Aorta (tissue), 5 donors: ENCODE data around the gene CD48. TPM values are rescaled to one million over a fixed set of nuclear protein-coding genes. Genes with fewer than 3 reads are reported as not detected.
"Not testable (repeated sequence)": the region's sequence is repeated elsewhere in the genome, so short reads cannot be mapped to it uniquely, and the experiment has no call there.

Experiments used
- ATAC-seq: fragments of 200-7000 bp; cut with Tn5 transposase; one replicate; pipeline ENCODE4 v1.9.1; 2022; ENCODE audit warnings: moderate library complexity; ENCODE audit not compliant: low FRiP score
- DNase-seq, 2 donors: peaks; one replicate each; pipeline ENCODE4 v3.0.0-alpha.2; 2020
- H3K27ac ChIP-seq, 2 donors: one replicate each; pipeline ENCODE4 v1.5.1; 2013; ENCODE audit warnings: low read length in 2 of 2, mild to moderate bottlenecking in 2 of 2, moderate library complexity in 2 of 2, control low read depth in 1 of 2, inconsistent platforms in 1 of 2, low read depth in 1 of 2
- H3K27me3 ChIP-seq, 2 donors: one replicate each; pipeline ENCODE4 v1.6.1; 2013; ENCODE audit warnings: control low read depth in 1 of 2, low read length in 1 of 2, mild to moderate bottlenecking in 1 of 2, moderate library complexity in 1 of 2; ENCODE audit not compliant: insufficient read depth in 2 of 2, control insufficient read depth in 1 of 2
- H3K36me3 ChIP-seq, 2 donors: one replicate each; pipeline ENCODE4 v1.6.1; 2013; ENCODE audit warnings: control low read depth in 1 of 2, low read length in 1 of 2, mild to moderate bottlenecking in 1 of 2; ENCODE audit not compliant: insufficient read depth in 2 of 2, control insufficient read depth in 1 of 2
- H3K4me1 ChIP-seq, 2 donors: one replicate each; pipeline ENCODE4 v1.6.1; 2013; ENCODE audit warnings: low read length in 2 of 2, control low read depth in 1 of 2, mild to moderate bottlenecking in 1 of 2, moderate library complexity in 1 of 2; ENCODE audit not compliant: insufficient read depth in 2 of 2, control insufficient read depth in 1 of 2
- H3K4me3 ChIP-seq, 2 donors: one replicate each; pipeline ENCODE4 v1.5.1; 2013; ENCODE audit warnings: low read length in 2 of 2, control low read depth in 1 of 2, mild to moderate bottlenecking in 1 of 2
- H3K9me3 ChIP-seq: one replicate; pipeline ENCODE4 v1.6.1; 2013; ENCODE audit warnings: mild to moderate bottlenecking, low read length; ENCODE audit not compliant: control insufficient read depth
- WGBS, 2 donors: extraction: QIAGEN DNeasy Blood & Tissue Kit; methylation state at CpG; one replicate each; pipeline ENCODE4 v1.1.7; 2013; 5-methylcytosine and 5-hydroxymethylcytosine counted together
- intact Hi-C, 2 donors: fragments of 100-400 bp; cut with DNase I; formaldehyde crosslinking; loops; one replicate each; pipeline versions ENCODE4 v1.14.2 to v1.15.0; 2022
- polyA plus RNA-seq, 2 donors: library from polyadenylated mRNA; stranded (reverse); fragments of 200-250 nt; gene quantifications; one replicate each; pipeline ENCODE4 v1.2.3, GENCODE V29; 2013
- total RNA-seq, 2 donors: library from RNA; stranded (reverse); fragmentation: NEBNext Ultra II Directional; extraction: Animal tissue kit (Norgen Biotek cat#: 25700); gene quantifications; one replicate each; pipeline ENCODE4 v1.2.1, GENCODE V29; 2021
- donor health status: healthy with polysubstance abuse.
- donor health status: Bipolar disorder and iron deficiency.
- donor health status: DM: no; HTN: no; CAD: no.
- donor health status: DM: no; HTN: no; CAD: no.
- donor health status: DM: yes; HTN: yes; CAD: no.

Gene CD48
- total and polyA plus RNA-seq, 4 donors: 1.7 to 11.3 (median 5.2) TPM

DNA sequence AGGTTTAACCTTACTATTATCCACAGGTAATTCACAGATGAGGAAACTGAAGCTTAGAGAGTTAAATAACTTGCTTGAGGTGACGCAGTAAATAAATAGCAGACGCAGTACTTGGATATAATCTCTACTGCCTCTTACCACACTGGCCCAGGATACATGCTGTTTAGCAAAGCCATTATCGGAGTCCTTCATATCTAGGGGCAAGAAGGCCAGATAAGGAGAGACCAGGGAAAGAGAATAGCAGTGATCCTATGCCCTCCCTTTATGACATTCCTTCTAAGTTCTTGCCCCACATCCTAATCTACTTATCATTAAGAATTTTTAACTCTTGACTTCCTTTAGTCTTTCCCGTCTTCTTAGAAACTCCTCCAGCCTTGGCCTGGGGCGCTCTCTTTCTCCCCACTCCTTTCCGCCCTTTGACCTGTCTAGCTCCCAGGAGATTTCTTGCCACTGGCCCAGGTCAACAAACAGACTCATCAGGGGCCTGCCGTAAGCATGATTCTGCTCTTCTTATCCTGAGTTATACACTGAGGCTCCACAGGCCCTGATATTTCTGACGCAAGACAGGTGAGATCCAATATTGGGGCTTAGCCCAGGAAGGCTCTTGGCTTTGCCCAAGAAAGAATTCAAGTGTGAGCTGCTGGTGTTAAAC lies 53.3 kb downstream of the CD48 start:
- Histone ChIP-seq H3K27ac (no peak overlapping the region), H3K9me3 (peaks cover 5% of the 10 kb centered on the region), H3K4me1 (no peaks in the 10 kb centered on the region), H3K36me3 (no peaks in the 10 kb centered on the region), H3K4me3 (no peak overlapping the region), H3K27me3 (no peaks in the 10 kb centered on the region)
- WGBS, 2 donors: 64 to 75% methylated on average over 8 of the region's 8 CpGs
- intact Hi-C loops: no loop called here
- ATAC-seq (no peak), DNase-seq (no peak)

GRCh38 chr1:160657250-160657781 lies 54.3 kb downstream of the CD48 start:
- H3K27ac ChIP-seq: no peak overlapping the region
- no peak overlapping the region for H3K4me3 ChIP-seq
- WGBS, 2 donors: 48 to 51% methylated on average over 5 of the region's 5 CpGs
- H3K27me3 ChIP-seq: no peaks in the 10 kb centered on the region
- DNase-seq (no peak), ATAC-seq (no peak)
- no peaks in the 10 kb centered on the region for H3K4me1 ChIP-seq
- intact Hi-C loops: no loop called here
- peaks cover 2% of the 10 kb centered on the region for H3K9me3 ChIP-seq
- no peaks in the 10 kb centered on the region for H3K36me3 ChIP-seq

DNA sequence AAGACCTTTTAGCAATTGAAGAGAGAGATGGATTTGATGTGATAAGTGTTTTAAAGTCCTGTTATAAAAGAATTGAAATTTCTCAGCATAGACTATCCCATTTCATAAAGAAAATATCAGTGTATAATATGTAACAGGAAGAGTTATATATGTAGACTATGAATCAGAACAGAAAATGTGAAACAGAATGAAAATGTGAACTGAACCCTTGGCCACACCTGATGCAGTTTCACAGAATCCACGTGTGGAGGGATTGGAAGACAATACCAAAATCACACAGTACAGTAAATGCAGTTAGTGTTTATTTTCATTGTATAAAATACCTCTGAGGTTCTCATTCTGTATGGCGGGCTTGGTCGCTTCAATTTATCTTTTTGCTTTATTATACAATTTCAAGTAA lies 54.9 kb downstream of the CD48 start:
- 74 to 75% methylated on average over 3 of the region's 3 CpGs for WGBS, 2 donors
- H3K27ac ChIP-seq: no peak overlapping the region
- H3K4me1 ChIP-seq: no peaks in the 10 kb centered on the region
- peaks cover 2% of the 10 kb centered on the region for H3K9me3 ChIP-seq
- intact Hi-C loops: no loop called here
- no peak overlapping the region for H3K4me3 ChIP-seq
- H3K36me3 ChIP-seq: no peaks in the 10 kb centered on the region
- no peaks in the 10 kb centered on the region for H3K27me3 ChIP-seq
- no peak for DNase-seq
- ATAC-seq: no peak

- intact Hi-C loops: no loop called here
- H3K4me1 ChIP-seq: no peaks in the 10 kb centered on the region
- no peak overlapping the region for H3K4me3 ChIP-seq
- no peak for DNase-seq
- no peak overlapping the region for H3K27ac ChIP-seq
- H3K27me3 ChIP-seq: no peaks in the 10 kb centered on the region
- H3K36me3 ChIP-seq: no peaks in the 10 kb centered on the region
- 90 to 93% methylated on average over 2 of the region's 2 CpGs for WGBS, 2 donors
- no peaks in the 10 kb centered on the region for H3K9me3 ChIP-seq
- no peak for ATAC-seq
Observed at GRCh38 chr1:160653620-160654016, 58.0 kb downstream of the CD48 start.

- DNase-seq: no peak
- ATAC-seq: no peak
- Histone ChIP-seq H3K36me3 (no peaks in the 10 kb centered on the region), H3K4me3 (no peak overlapping the region), H3K9me3 (no peaks in the 10 kb centered on the region), H3K27me3 (no peaks in the 10 kb centered on the region), H3K27ac (no peak overlapping the region), H3K4me1 (no peaks in the 10 kb centered on the region)
- intact Hi-C loops: no loop called here
- WGBS, 2 donors: 80 to 88% methylated on average over 9 of the region's 9 CpGs
Observed at GRCh38 chr1:160652924-160653619, 58.5 kb downstream of the CD48 start.

GRCh38 chr1:160652065-160652641 lies 59.5 kb downstream of the CD48 start:
- H3K36me3 ChIP-seq, H3K4me3 ChIP-seq, DNase-seq, H3K9me3 ChIP-seq, H3K27me3 ChIP-seq, intact Hi-C loops, ATAC-seq, H3K4me1 ChIP-seq, H3K27ac ChIP-seq: not testable (repeated sequence)
- 41% methylated on average over 8 of the region's 8 CpGs for WGBS, 2 donors

GRCh38 chr1:160651433-160652064 lies 60.1 kb downstream of the CD48 start:
- Histone ChIP-seq H3K27ac (no peak overlapping the region), H3K27me3 (no peaks in the 10 kb centered on the region), H3K36me3 (no peaks in the 10 kb centered on the region), H3K9me3 (no peaks in the 10 kb centered on the region), H3K4me1 (no peaks in the 10 kb centered on the region), H3K4me3 (no peak overlapping the region)
- intact Hi-C loops: no loop called here
- DNase-seq: no peak
- no peak for ATAC-seq
- WGBS, 2 donors: 2 to 4% methylated on average over 1 of the region's 1 CpG

GRCh38 chr1:160647329-160647720 lies 64.3 kb downstream of the CD48 start:
- H3K36me3 ChIP-seq: no peaks in the 10 kb centered on the region
- no peak for DNase-seq
- WGBS, 2 donors: 76 to 87% methylated on average over 3 of the region's 3 CpGs
- H3K9me3 ChIP-seq: no peaks in the 10 kb centered on the region
- no peak for ATAC-seq
- H3K27ac ChIP-seq: no peak overlapping the region
- H3K27me3 ChIP-seq: no peaks in the 10 kb centered on the region
- intact Hi-C loops: no loop called here
- H3K4me3 ChIP-seq: no peak overlapping the region
- H3K4me1 ChIP-seq: no peaks in the 10 kb centered on the region
